GM12874 (cell line): Measurements from ENCODE around the gene OOSP2.

ENCODE experiments used
- CTCF ChIP-seq: IDR thresholded peaks from 2 replicates; pipeline ENCODE4 v1.5.1; 2011; ENCODE audit warnings: low read depth, mild to moderate bottlenecking, control low read depth, low read length, moderate library complexity; ENCODE audit not compliant: insufficient read depth

OOSP2 gene

GRCh38 chr11:60018058-60018457, 22.2 kb upstream of the OOSP2 start:
- no peak for TF ChIP-seq CTCF

- TF ChIP-seq CTCF: no peak
Measured at GRCh38 chr11:60029015-60029632, 11.1 kb upstream of the OOSP2 start.

GRCh38 chr11:60056349-60056969, 16.2 kb downstream of the OOSP2 start, which contains the start of gene MS4A3:
Gene MS4A3, plus strand, starts transcription at chr11:60056665. Its CDS starts 4,496 bp downstream, at chr11:60061161.
- no peak for TF ChIP-seq CTCF

- TF ChIP-seq CTCF: no peak
Measured at GRCh38 chr11:60059052-60059451, 18.8 kb downstream of the OOSP2 start.

DNA sequence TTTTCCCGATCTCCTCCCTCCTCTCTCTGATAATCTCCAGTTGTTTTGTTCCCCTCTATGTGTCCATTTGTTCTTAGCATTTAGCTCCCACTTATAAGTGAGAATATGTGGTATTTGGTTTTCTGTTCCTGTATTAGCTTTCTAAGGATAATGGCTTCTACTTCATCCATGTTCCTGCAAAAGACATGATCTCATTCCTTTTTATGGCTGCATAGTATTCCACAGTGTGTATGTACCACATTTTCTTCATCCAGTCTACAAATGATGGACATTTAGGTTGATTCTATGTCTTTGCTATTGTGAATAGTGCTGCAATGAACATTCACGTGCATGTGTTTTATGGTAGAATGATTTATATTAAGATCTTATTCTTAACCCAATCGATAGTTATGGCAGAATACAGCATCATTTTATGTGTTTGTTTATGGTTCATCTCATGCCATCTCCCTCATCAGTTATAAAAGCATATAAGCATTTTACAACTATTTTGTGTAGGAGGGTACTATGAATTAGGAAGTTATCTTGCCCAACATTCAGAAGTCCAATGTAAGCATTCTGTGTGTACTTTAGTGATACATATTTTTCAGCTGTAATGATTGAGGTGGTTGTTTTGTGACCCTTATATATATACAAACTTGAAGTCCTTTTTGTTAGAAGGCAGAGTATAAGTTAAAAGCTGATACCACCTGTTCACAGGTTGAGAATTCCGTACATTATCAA, 19.5 kb downstream of the OOSP2 start:
- no peak for TF ChIP-seq CTCF

GRCh38 chr11:60064111-60064510, 23.9 kb downstream of the OOSP2 start:
- TF ChIP-seq CTCF: no peak

- no peak for TF ChIP-seq CTCF
Measured at GRCh38 chr11:60065801-60066200, 25.6 kb downstream of the OOSP2 start.
